Fibroblast of the conjunctiva (primary cell): Measurements from ENCODE around the gene USF2.
"Not testable (repeated sequence)": the region's sequence is repeated elsewhere in the genome, so short reads cannot be mapped to it uniquely, and the experiment has no call there.

Source experiments
- DNase-seq: peaks from one replicate; pipeline ENCODE4 v3.0.0-alpha.2; 2010; ENCODE audit warnings: low read depth

USF2 gene

GRCh38 chr19:35284153-35285094, 15.7 kb downstream of the USF2 start:
- DNase-seq: no peak

GRCh38 chr19:35285095-35285449, 16.3 kb downstream of the USF2 start:
- no peak for DNase-seq

- not testable (repeated sequence) for DNase-seq
These were observed 16.7 kb downstream of the USF2 start for GRCh38 chr19:35285465-35285864.

- not testable (repeated sequence) for DNase-seq
These were observed 17.3 kb downstream of the USF2 start for GRCh38 chr19:35286101-35286500.

GRCh38 chr19:35287713-35288112, 19.0 kb downstream of the USF2 start:
- no peak for DNase-seq

- DNase-seq: no peak
These were observed 19.6 kb downstream of the USF2 start for GRCh38 chr19:35288331-35288730.

GRCh38 chr19:35288906-35289305, 20.1 kb downstream of the USF2 start:
- no peak for DNase-seq

- no peak for DNase-seq
These were observed 21.8 kb downstream of the USF2 start for GRCh38 chr19:35290381-35291127.

- DNase-seq: no peak
These were observed 22.5 kb downstream of the USF2 start for GRCh38 chr19:35291259-35291658.

GRCh38 chr19:35291916-35292315, 23.2 kb downstream of the USF2 start, which contains the start of gene MAG:
Gene MAG, plus strand, starts transcription at chr19:35292161. Its CDS starts 3,248 bp downstream, at chr19:35295409.
- no peak for DNase-seq

- no peak for DNase-seq
These were observed 23.9 kb downstream of the USF2 start for GRCh38 chr19:35292421-35293362.

GRCh38 chr19:35293363-35293739, 24.6 kb downstream of the USF2 start:
- no peak for DNase-seq

- no peak for DNase-seq
These were observed 25.0 kb downstream of the USF2 start for GRCh38 chr19:35293808-35294207.

GRCh38 chr19:35294328-35294727, 25.6 kb downstream of the USF2 start:
- DNase-seq: no peak

GRCh38 chr19:35294859-35295791, 26.4 kb downstream of the USF2 start:
- DNase-seq: no peak

GRCh38 chr19:35295792-35296462, 27.2 kb downstream of the USF2 start:
- DNase-seq: no peak

- no peak for DNase-seq
These were observed 28.1 kb downstream of the USF2 start for GRCh38 chr19:35296644-35297514.

- DNase-seq: no peak
These were observed 28.7 kb downstream of the USF2 start for GRCh38 chr19:35297515-35297848.

GRCh38 chr19:35297922-35298321, 29.2 kb downstream of the USF2 start:
- no peak for DNase-seq
